SK-N-SH (cell line): ENCODE results near the gene ASGR1. TPM values are rescaled to one million over a fixed set of nuclear protein-coding genes. Genes with fewer than 3 reads are reported as not detected.

Source experiments
- CTCF ChIA-PET: fragments of 300-600, 350-600 bp; formaldehyde crosslinking; extraction: SDS; loops from one replicate; lab custom pipeline; 2021; lab: Yijun Ruan, JAX
- POLR2A ChIA-PET: fragments of 350-600 bp; sonication (Branson Sonifier 250); formaldehyde crosslinking; extraction: SDS; loops from one replicate; lab custom pipeline; 2020; ENCODE audit warnings: antibody characterized with exemption, inconsistent platforms; lab: Yijun Ruan, JAX
- DNase-seq: peaks from one replicate; pipeline ENCODE4 v3.0.0; 2012
- H2AFZ ChIP-seq: fragments of 200-600 bp; sonication (generic); 2 replicates; pipeline ENCODE4 v1.8.1; 2016; ENCODE audit warnings: antibody characterized with exemption, mild to moderate bottlenecking, low read depth
- H3F3A ChIP-seq: fragments of 200-600 bp; sonication (generic); replicated peaks from 2 replicates; pipeline ENCODE3; 2016; ENCODE audit warnings: antibody characterized with exemption, mild to moderate bottlenecking; ENCODE audit not compliant: insufficient read depth
- H3K27ac ChIP-seq, 2 experiments: fragments of 200-500 bp in 1 of 2; fragments of 200-600 bp in 1 of 2; sonication (Bioruptor generic) in 1 of 2; sonication (generic), shearing (Covaris generic) in 1 of 2; 2 replicates each; pipeline versions ENCODE4 v1.5.1 to v1.6.1; 2014 to 2016; ENCODE audit warnings: low read depth in 2 of 2, inconsistent platforms in 1 of 2, low read length in 1 of 2, mild to moderate bottlenecking in 1 of 2, mixed read lengths in 1 of 2
- H3K27me3 ChIP-seq: fragments of 200-600 bp; sonication (generic), shearing (Covaris generic); 2 replicates; pipeline ENCODE4 v1.6.1; 2016; ENCODE audit warnings: mixed run types; ENCODE audit not compliant: insufficient read depth
- H3K36me3 ChIP-seq, 2 experiments: fragments of 200-500 bp in 1 of 2; fragments of 200-600 bp in 1 of 2; sonication (Bioruptor generic) in 1 of 2; sonication (generic) in 1 of 2; replicated peaks in 1 of 2; 2 replicates each; pipeline versions ENCODE3 to v1.5.1; 2014 to 2016; ENCODE audit warnings: low read length in 1 of 2, mild to moderate bottlenecking in 1 of 2; ENCODE audit not compliant: insufficient read depth in 2 of 2, control insufficient read depth in 1 of 2
- H3K4me1 ChIP-seq, 2 experiments: fragments of 200-500 bp in 1 of 2; fragments of 200-600 bp in 1 of 2; sonication (Bioruptor generic) in 1 of 2; sonication (generic), shearing (Covaris generic) in 1 of 2; 2 replicates each; pipeline versions ENCODE4 v1.5.1 to v1.6.1; 2014 to 2016; ENCODE audit warnings: low read depth in 1 of 2, low read length in 1 of 2, mixed run types in 1 of 2; ENCODE audit not compliant: insufficient read depth in 2 of 2, control insufficient read depth in 1 of 2
- H3K4me2 ChIP-seq: fragments of 200-600 bp; sonication (generic), shearing (Covaris generic); 2 replicates; pipeline ENCODE4 v1.6.1; 2017; ENCODE audit warnings: mixed run types
- H3K4me3 ChIP-seq, 2 experiments: fragments of 200-500 bp in 1 of 2; fragments of 200-600 bp in 1 of 2; sonication (Bioruptor generic) in 1 of 2; sonication (generic), shearing (Covaris generic) in 1 of 2; 2 replicates each; pipeline versions ENCODE4 v1.5.1 to v1.8.1; 2014 to 2016; ENCODE audit warnings: low read depth in 2 of 2, inconsistent platforms in 1 of 2, low read length in 1 of 2, mild to moderate bottlenecking in 1 of 2, mixed read lengths in 1 of 2, moderate library complexity in 1 of 2
- H3K79me2 ChIP-seq: fragments of 200-600 bp; sonication (generic); 2 replicates; pipeline ENCODE4 v1.8.1; 2017; ENCODE audit warnings: mild to moderate bottlenecking; ENCODE audit not compliant: insufficient read depth
- H3K9ac ChIP-seq: fragments of 200-600 bp; sonication (generic); 2 replicates; pipeline ENCODE4 v1.6.1; 2017; ENCODE audit warnings: mixed run types
- H3K9me2 ChIP-seq: fragments of 200-600 bp; sonication (generic); 2 replicates; pipeline ENCODE4 v1.6.1; 2017; ENCODE audit warnings: mixed run types
- H3K9me3 ChIP-seq: fragments of 200-600 bp; sonication (generic); 2 replicates; pipeline ENCODE4 v1.6.1; 2017; ENCODE audit warnings: mixed run types, mild to moderate bottlenecking, moderate library complexity
- H4K20me1 ChIP-seq: fragments of 200-600 bp; sonication (generic); 2 replicates; pipeline ENCODE4 v1.6.1; 2017; ENCODE audit warnings: mild to moderate bottlenecking, mixed run types; ENCODE audit not compliant: insufficient read depth
- EP300 ChIP-seq, 2 experiments: IDR thresholded peaks; 2 replicates each; pipeline versions ENCODE4 v1.4.0 to v1.6.1; 2012; ENCODE audit warnings: borderline replicate concordance in 1 of 2, low read depth in 1 of 2, low read length in 1 of 2
- EZH2phosphoT487 ChIP-seq: fragments of 200-600 bp; sonication (generic); IDR thresholded peaks from 2 replicates; pipeline ENCODE4 v1.6.1; 2017; ENCODE audit warnings: low read depth, mixed run types, mild to moderate bottlenecking, antibody characterized with exemption, moderate library complexity, borderline replicate concordance
- FOSL2 ChIP-seq: IDR thresholded peaks from 2 replicates; pipeline ENCODE4 v1.4.0; 2012; ENCODE audit warnings: low read depth, mild to moderate bottlenecking, moderate library complexity, borderline replicate concordance
- MEF2A ChIP-seq: IDR thresholded peaks from 2 replicates; pipeline ENCODE4 v1.4.0; 2012; ENCODE audit warnings: low read depth, borderline replicate concordance
- NFIC ChIP-seq: IDR thresholded peaks from 2 replicates; pipeline ENCODE4 v1.4.0; 2012; ENCODE audit warnings: borderline replicate concordance
- POLR2AphosphoS5 ChIP-seq: IDR thresholded peaks from 2 replicates; pipeline ENCODE4 v1.6.1; 2012; ENCODE audit warnings: low read depth, low read length
- RAD21 ChIP-seq: IDR thresholded peaks from 2 replicates; pipeline ENCODE4 v1.6.1; 2012; ENCODE audit warnings: mild to moderate bottlenecking, low read length
- RXRA ChIP-seq: IDR thresholded peaks from 2 replicates; pipeline ENCODE4 v1.4.0; 2012; ENCODE audit warnings: low read depth, mild to moderate bottlenecking, borderline replicate concordance
- YY1 ChIP-seq: IDR thresholded peaks from 2 replicates; pipeline ENCODE4 v1.4.0; 2012; ENCODE audit warnings: low read depth, mild to moderate bottlenecking
- WGBS: methylation state at CpG from one replicate; pipeline ENCODE4 v1.1.6; 2017; ENCODE audit warnings: low lambda C conversion rate; 5-methylcytosine and 5-hydroxymethylcytosine counted together
- polyA plus RNA-seq, 3 experiments: library from polyadenylated mRNA; depleted of rRNA; stranded (reverse); fragments of >200 nt; gene quantifications; 2 replicates each; pipeline ENCODE4 v1.2.3, GENCODE V29; 2012
- TF ChIP-seq, protein P1 (sequence below): fragments of 200-600 bp; sonication (generic); IDR thresholded peaks from 2 replicates; pipeline ENCODE4 v1.6.1; 2017; ENCODE audit warnings: antibody characterized with exemption, mild to moderate bottlenecking, moderate library complexity
- TF ChIP-seq, protein P2 (sequence below): IDR thresholded peaks from 2 replicates; pipeline ENCODE4 v1.6.1; 2012; ENCODE audit warnings: mild to moderate bottlenecking, low read depth, low read length, moderate library complexity

Gene ASGR1
- polyA plus RNA-seq, 1 of the 3 experiments (the other 2 are of a cell fraction) = 2.1 TPM

DNA sequence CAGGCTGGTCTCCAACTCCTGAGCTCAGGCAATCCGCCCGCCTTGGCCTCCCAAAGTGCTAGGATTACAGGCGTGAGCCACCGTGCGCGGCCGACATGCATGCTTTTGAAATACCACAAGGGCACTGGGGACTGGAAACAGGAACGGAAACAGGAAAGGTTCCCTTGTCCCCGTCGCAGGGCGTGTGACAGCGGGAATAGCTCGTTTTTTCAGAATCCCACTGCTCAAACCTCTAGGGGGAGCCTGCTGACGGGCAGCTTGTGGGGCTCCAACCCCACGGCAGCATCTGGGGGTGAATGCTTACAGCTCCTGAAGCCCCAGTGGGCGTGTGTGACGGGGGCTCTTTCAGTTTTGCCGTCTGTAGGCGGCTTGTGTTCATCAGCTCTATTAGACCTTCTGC, 45.7 kb downstream of the ASGR1 start:
- 24% methylated on average over 16 of the region's 19 CpGs for WGBS
- TF ChIP-seq EP300 (IDR thresholded peaks at IDR 0.05; ENCODE audit: borderline replicate concordance in 1 of 2, low read depth in 1 of 2, low read length in 1 of 2) (no peak), MEF2A (no peak), FOSL2 (no peak), YY1 (no peak), EZH2phosphoT487 (no peak), NFIC (no peak), RXRA (no peak)
- TF ChIP-seq, protein P1, sequence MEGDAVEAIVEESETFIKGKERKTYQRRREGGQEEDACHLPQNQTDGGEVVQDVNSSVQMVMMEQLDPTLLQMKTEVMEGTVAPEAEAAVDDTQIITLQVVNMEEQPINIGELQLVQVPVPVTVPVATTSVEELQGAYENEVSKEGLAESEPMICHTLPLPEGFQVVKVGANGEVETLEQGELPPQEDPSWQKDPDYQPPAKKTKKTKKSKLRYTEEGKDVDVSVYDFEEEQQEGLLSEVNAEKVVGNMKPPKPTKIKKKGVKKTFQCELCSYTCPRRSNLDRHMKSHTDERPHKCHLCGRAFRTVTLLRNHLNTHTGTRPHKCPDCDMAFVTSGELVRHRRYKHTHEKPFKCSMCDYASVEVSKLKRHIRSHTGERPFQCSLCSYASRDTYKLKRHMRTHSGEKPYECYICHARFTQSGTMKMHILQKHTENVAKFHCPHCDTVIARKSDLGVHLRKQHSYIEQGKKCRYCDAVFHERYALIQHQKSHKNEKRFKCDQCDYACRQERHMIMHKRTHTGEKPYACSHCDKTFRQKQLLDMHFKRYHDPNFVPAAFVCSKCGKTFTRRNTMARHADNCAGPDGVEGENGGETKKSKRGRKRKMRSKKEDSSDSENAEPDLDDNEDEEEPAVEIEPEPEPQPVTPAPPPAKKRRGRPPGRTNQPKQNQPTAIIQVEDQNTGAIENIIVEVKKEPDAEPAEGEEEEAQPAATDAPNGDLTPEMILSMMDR = peak; percentile 50
- Histone ChIP-seq H3K9ac (no peak overlapping the region), H4K20me1 (no peaks in the 10 kb centered on the region), H3K9me2 (no peaks in the 10 kb centered on the region), H3K36me3 (no peaks in the 10 kb centered on the region), H3K27ac (no peak overlapping the region), H3K4me1 (no peaks in the 10 kb centered on the region), H3F3A (no peaks in the 10 kb centered on the region), H3K4me2 (0 out of 2 replicates have a peak overlapping the region, but pooled peaks have one; percentile 24), H3K79me2 (no peaks in the 10 kb centered on the region), H3K4me3 (no peak overlapping the region), H3K27me3 (peaks cover 88% of the 10 kb centered on the region), H2AFZ (no peak overlapping the region), H3K9me3 (no peaks in the 10 kb centered on the region)
- POLR2A ChIA-PET = no interaction called here
- peak; percentile 58 for DNase-seq
- CTCF ChIA-PET = interaction anchor here (0.7 to 17.9 kb wide), 13 partner anchors 9 to 290 kb away, joined by 3 to 502 read pairs (median 3); partner anchors contain the start of genes ASGR1 and SLC16A11

DNA sequence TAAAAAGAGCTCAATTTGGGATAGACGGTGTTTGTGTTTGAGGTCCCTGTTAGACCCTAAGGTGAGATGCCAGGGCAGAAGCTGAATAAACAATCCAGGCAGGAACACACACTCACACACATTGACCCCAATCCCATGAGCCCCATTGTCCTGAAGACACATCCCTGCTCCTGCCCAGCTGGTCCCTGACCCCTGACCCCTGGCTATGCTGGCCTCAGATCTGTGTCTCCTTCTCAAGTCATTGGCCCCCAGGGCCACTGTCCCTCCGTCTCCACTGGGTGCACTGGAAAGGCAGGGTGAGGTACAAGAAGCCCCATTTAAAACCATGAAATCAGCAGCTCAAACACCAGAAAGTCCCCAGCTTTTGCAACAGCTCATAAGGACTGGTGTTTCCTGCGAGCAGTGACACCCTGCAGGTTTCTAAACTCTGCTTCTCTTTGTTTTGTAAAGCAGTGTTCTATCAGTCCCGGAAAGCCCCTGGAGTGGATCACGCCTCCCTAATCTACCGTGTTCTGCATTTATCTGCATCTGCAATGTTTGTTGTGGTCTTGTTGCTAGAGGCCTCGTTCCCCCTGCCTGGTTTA, 46.6 kb downstream of the ASGR1 start:
- CTCF ChIA-PET = interaction anchor here (0.7 to 17.9 kb wide), 11 partner anchors 8 to 289 kb away, joined by 3 to 502 read pairs (median 3); partner anchors contain the start of genes ASGR1 and SLC16A11

More for the DNA sequence above, 46.6 kb downstream of the ASGR1 start:
- H3K27me3 ChIP-seq = peaks cover 87% of the 10 kb centered on the region
- no peaks in the 10 kb centered on the region for H3K4me1 ChIP-seq
- no peak overlapping the region for H2AFZ ChIP-seq
- no peak overlapping the region for H3K27ac ChIP-seq
- TF ChIP-seq, protein P2, sequence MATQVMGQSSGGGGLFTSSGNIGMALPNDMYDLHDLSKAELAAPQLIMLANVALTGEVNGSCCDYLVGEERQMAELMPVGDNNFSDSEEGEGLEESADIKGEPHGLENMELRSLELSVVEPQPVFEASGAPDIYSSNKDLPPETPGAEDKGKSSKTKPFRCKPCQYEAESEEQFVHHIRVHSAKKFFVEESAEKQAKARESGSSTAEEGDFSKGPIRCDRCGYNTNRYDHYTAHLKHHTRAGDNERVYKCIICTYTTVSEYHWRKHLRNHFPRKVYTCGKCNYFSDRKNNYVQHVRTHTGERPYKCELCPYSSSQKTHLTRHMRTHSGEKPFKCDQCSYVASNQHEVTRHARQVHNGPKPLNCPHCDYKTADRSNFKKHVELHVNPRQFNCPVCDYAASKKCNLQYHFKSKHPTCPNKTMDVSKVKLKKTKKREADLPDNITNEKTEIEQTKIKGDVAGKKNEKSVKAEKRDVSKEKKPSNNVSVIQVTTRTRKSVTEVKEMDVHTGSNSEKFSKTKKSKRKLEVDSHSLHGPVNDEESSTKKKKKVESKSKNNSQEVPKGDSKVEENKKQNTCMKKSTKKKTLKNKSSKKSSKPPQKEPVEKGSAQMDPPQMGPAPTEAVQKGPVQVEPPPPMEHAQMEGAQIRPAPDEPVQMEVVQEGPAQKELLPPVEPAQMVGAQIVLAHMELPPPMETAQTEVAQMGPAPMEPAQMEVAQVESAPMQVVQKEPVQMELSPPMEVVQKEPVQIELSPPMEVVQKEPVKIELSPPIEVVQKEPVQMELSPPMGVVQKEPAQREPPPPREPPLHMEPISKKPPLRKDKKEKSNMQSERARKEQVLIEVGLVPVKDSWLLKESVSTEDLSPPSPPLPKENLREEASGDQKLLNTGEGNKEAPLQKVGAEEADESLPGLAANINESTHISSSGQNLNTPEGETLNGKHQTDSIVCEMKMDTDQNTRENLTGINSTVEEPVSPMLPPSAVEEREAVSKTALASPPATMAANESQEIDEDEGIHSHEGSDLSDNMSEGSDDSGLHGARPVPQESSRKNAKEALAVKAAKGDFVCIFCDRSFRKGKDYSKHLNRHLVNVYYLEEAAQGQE = no peak
- TF ChIP-seq RAD21 = no peak
- no peak for TF ChIP-seq POLR2AphosphoS5
- TF ChIP-seq, all 33 proteins: peak for 0
- POLR2A ChIA-PET = no interaction called here
- H3K4me2 ChIP-seq = no peak overlapping the region
- 27% methylated on average over 7 of the region's 7 CpGs for WGBS
- no peaks in the 10 kb centered on the region for H3K79me2 ChIP-seq
- H3K4me3 ChIP-seq = no peak overlapping the region
- H3K36me3 ChIP-seq = no peaks in the 10 kb centered on the region
- no peak for DNase-seq
- H4K20me1 ChIP-seq = no peaks in the 10 kb centered on the region
- H3F3A ChIP-seq = no peaks in the 10 kb centered on the region
- H3K9me3 ChIP-seq = no peaks in the 10 kb centered on the region
- no peak overlapping the region for H3K9ac ChIP-seq
- H3K9me2 ChIP-seq = no peaks in the 10 kb centered on the region
